HFFc6 (cell line): ENCODE results near the gene LMBRD1. TPM values are rescaled to one million over a fixed set of nuclear protein-coding genes. Genes with fewer than 3 reads are reported as not detected.

ENCODE experiments used
- DNase-seq: peaks from one replicate; pipeline ENCODE4 v3.0.0-alpha.2; 2018
- H3K27ac Mint-ChIP-seq: 2 replicates; pipeline ENCODE4 v1.8.0; 2020; ENCODE audit warnings: mild to moderate bottlenecking, mixed read lengths
- H3K27me3 Mint-ChIP-seq: 2 replicates; pipeline ENCODE4 v1.8.0; 2021; ENCODE audit warnings: mild to moderate bottlenecking, moderate library complexity, mixed read lengths; ENCODE audit not compliant: insufficient read depth
- H3K36me3 Mint-ChIP-seq: 2 replicates; pipeline ENCODE4 v1.8.0; 2021; ENCODE audit warnings: low read depth, mixed read lengths
- H3K4me1 Mint-ChIP-seq: 2 replicates; pipeline ENCODE4 v1.8.0; 2020; ENCODE audit warnings: low read depth, mixed read lengths
- H3K4me3 Mint-ChIP-seq: 2 replicates; pipeline ENCODE4 v1.8.0; 2020; ENCODE audit warnings: mild to moderate bottlenecking, moderate library complexity, mixed read lengths
- H3K9me3 Mint-ChIP-seq: 2 replicates; pipeline ENCODE4 v1.8.0; 2020; ENCODE audit warnings: mild to moderate bottlenecking, mixed read lengths
- CTCF ChIP-seq: fragments of 200-600 bp; sonication (generic); IDR thresholded peaks from 2 replicates; pipeline ENCODE4 v1.5.0; 2021; ENCODE audit warnings: antibody characterized with exemption, mild to moderate bottlenecking
- total RNA-seq, 6 experiments: library from RNA; stranded (reverse); fragmentation: NEBNext Ultra II Directional; extraction: Animal tissue kit (Norgen Biotek cat#: 25700); gene quantifications; 2 replicates in 1 of 6; 3 replicates in 5 of 6; pipeline ENCODE4 v1.2.3, GENCODE V29; 2021

LMBRD1 gene
- total RNA-seq, 6 experiments from 2014 or later: 17.0 to 22.3 (median 21.4) TPM

DNA sequence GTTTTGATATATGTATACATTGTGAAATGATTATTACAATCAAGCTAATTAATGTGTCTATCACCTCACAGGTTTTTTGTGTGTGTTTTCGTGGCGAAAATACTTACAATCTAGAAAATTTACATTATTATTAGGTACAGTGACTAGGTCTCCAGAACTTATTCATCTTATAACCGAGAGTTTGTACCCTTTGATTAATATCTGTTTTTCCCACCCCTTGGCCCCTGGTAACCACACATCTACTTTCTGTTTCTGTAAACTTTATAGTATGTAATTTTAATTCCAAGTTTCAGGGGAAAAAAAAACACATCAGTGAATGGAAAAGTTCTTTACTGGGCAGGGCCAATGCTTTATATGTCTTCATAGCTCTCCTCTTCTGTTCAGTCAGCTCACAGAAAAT is 131.4 kb downstream of the LMBRD1 start:
- no peak for TF ChIP-seq CTCF
- no peaks in the 10 kb centered on the region for H3K4me1 Mint-ChIP-seq
- no peak overlapping the region for H3K27ac Mint-ChIP-seq
- H3K36me3 Mint-ChIP-seq: no peaks in the 10 kb centered on the region
- H3K27me3 Mint-ChIP-seq: peaks cover 2% of the 10 kb centered on the region; the same call in 1 of the 2 replicates
- H3K9me3 Mint-ChIP-seq: no peaks in the 10 kb centered on the region
- no peak overlapping the region for H3K4me3 Mint-ChIP-seq
- no peak for DNase-seq

DNA sequence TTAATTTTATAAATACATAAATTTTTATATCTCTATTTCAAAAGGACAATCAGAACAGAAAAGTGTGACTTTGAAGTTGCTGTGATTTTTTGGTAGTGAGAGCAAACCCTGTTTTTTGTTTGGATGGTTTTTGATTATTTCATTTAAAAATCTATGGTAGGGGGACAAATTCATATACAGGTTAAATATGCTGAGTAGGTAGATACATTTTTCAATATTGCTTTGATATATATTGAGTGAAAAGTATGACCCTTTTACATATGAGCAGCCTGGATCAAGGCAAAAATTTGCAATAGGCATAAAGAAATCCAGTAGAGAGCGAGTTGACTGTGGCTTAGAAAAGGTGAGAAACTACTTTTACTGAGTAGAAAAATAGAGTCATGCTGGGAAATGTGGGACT is 132.3 kb downstream of the LMBRD1 start:
- Mint-ChIP-seq H3K4me1 (no peaks in the 10 kb centered on the region), H3K27ac (no peak overlapping the region), H3K36me3 (no peaks in the 10 kb centered on the region), H3K9me3 (0 out of 2 replicates have a peak, but pooled peaks cover under 1% of the 10 kb centered on the region), H3K4me3 (no peak overlapping the region), H3K27me3 (peaks cover 2% of the 10 kb centered on the region)
- DNase-seq: no peak
- TF ChIP-seq CTCF: no peak

DNA sequence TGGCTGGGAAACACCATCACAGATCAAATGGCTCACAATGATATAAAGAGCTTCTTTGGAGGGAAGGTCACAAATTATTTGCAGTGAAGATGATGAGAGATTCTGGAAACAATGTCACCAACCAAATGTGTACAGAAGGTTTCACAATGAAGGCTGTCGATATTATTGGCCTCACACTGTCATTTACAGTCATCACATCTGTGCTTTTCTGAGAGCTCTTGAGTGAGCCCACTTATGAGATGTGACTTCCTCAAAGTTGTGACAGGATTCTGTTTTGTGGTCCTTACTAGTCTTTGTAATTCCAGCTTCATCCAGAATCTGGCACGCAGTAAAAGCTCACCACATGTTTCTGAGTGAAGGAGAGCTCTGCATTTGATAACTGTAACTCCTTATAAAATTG is 133.6 kb downstream of the LMBRD1 start:
- Mint-ChIP-seq H3K9me3 (peaks cover 13% of the 10 kb centered on the region), H3K27ac (no peak overlapping the region), H3K4me3 (no peak overlapping the region), H3K4me1 (no peaks in the 10 kb centered on the region), H3K27me3 (peaks cover 3% of the 10 kb centered on the region), H3K36me3 (no peaks in the 10 kb centered on the region)
- TF ChIP-seq CTCF: no peak
- DNase-seq: no peak

GRCh38 chr6:69650703-69651102 is 146.1 kb downstream of the LMBRD1 start:
- Mint-ChIP-seq H3K4me3 (no peak overlapping the region), H3K9me3 (peaks cover 19% of the 10 kb centered on the region; the same call in 1 of the 2 replicates), H3K27ac (no peak overlapping the region), H3K4me1 (no peaks in the 10 kb centered on the region), H3K36me3 (peaks cover 8% of the 10 kb centered on the region; the same call in 1 of the 2 replicates), H3K27me3 (no peaks in the 10 kb centered on the region; the same call in 1 of the 2 replicates)
- DNase-seq: no peak
- no peak for TF ChIP-seq CTCF

GRCh38 chr6:69647726-69648125 is 149.1 kb downstream of the LMBRD1 start:
- Mint-ChIP-seq H3K36me3 (0 out of 2 replicates have a peak, but pooled peaks cover 4% of the 10 kb centered on the region), H3K27ac (no peak overlapping the region), H3K4me3 (no peak overlapping the region), H3K4me1 (no peaks in the 10 kb centered on the region), H3K9me3 (peaks cover 17% of the 10 kb centered on the region; the same call in 1 of the 2 replicates), H3K27me3 (no peaks in the 10 kb centered on the region; the same call in 1 of the 2 replicates)
- TF ChIP-seq CTCF: no peak
- no peak for DNase-seq

DNA sequence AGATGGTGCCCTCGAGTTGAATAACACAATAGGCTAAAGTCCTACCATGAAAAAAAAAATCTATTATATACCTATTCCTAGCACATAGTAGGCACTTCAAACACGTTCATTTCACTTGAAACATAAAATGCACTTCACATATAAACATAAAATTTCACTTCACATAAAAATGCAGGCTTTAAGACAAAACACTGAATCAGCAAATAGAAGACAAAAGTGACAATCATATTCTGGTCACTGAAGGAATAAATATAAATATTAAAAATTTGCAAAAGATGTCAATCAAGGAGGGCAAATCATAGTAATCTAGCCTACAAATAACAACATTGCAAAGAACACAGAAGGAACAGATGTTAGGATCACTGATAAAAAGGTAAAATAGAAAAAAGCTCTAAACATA is 153.1 kb downstream of the LMBRD1 start:
- Mint-ChIP-seq H3K9me3 (peaks cover 12% of the 10 kb centered on the region; the same call in 1 of the 2 replicates), H3K27me3 (no peaks in the 10 kb centered on the region; the same call in 1 of the 2 replicates), H3K36me3 (no peaks in the 10 kb centered on the region), H3K27ac (no peak overlapping the region), H3K4me1 (no peaks in the 10 kb centered on the region), H3K4me3 (no peak overlapping the region)
- no peak for DNase-seq
- no peak for TF ChIP-seq CTCF
